MCF 10A (cell line): ENCODE data around the gene COL4A1. TPM values are rescaled to one million over a fixed set of nuclear protein-coding genes. Genes with fewer than 3 reads are reported as not detected.

Experiments used
- BruUV-seq: library from RNA; stranded (reverse); fragments of 400-500 nt; replicated peaks from 2 replicates; lab custom pipeline; 2021; lab: Mats Ljungman, UMichigan
- CTCF ChIA-PET: fragments of 300-600 bp; sonication (Branson Sonifier 250); formaldehyde crosslinking; extraction: SDS; loops from one replicate; lab custom pipeline; 2021; ENCODE audit warnings: antibody characterized with exemption, inconsistent platforms; lab: Yijun Ruan, JAX
- POLR2A ChIA-PET: fragments of 300-600, 350-650 bp; sonication (Branson Sonifier 250); formaldehyde crosslinking; extraction: SDS; loops from one replicate; lab custom pipeline; 2020; ENCODE audit warnings: antibody characterized with exemption, inconsistent platforms; lab: Yijun Ruan, JAX
- DNase-seq: peaks from one replicate; pipeline ENCODE4 v3.0.0-alpha.2; 2018; ENCODE audit not compliant: unreplicated experiment
- H3K27ac Mint-ChIP-seq: one replicate; pipeline ENCODE4 v1.8.0; 2022; ENCODE audit warnings: mild to moderate bottlenecking, low read depth, mixed read lengths; ENCODE audit not compliant: unreplicated experiment
- H3K27me3 Mint-ChIP-seq: one replicate; pipeline ENCODE4 v1.8.0; 2022; ENCODE audit warnings: mixed read lengths; ENCODE audit not compliant: insufficient read depth, unreplicated experiment
- H3K36me3 Mint-ChIP-seq: one replicate; pipeline ENCODE4 v1.8.0; 2022; ENCODE audit warnings: mild to moderate bottlenecking, moderate library complexity, mixed read lengths; ENCODE audit not compliant: insufficient read depth, unreplicated experiment
- H3K4me1 Mint-ChIP-seq: one replicate; pipeline ENCODE4 v1.8.0; 2022; ENCODE audit warnings: mixed read lengths; ENCODE audit not compliant: insufficient read depth, unreplicated experiment
- H3K4me3 Mint-ChIP-seq: one replicate; pipeline ENCODE4 v1.8.0; 2022; ENCODE audit warnings: mild to moderate bottlenecking, moderate library complexity, mixed read lengths; ENCODE audit not compliant: unreplicated experiment
- H3K9me3 Mint-ChIP-seq: one replicate; pipeline ENCODE4 v1.8.0; 2022; ENCODE audit warnings: mixed read lengths; ENCODE audit not compliant: unreplicated experiment
- intact Hi-C: fragments of 100-400 bp; cut with micrococcal nuclease; formaldehyde crosslinking; loops from 2 replicates; pipeline ENCODE4 v1.14.1; 2022
- total RNA-seq: library from RNA; stranded (reverse); gene quantifications from 2 replicates; pipeline ENCODE4 v1.2.3, GENCODE V29; 2022
- TF ChIP-seq, protein P1 (sequence below): fragments of 200-600 bp; IDR thresholded peaks from one replicate; pipeline ENCODE4 v1.8.0; 2022; ENCODE audit warnings: antibody characterized with exemption, mild to moderate bottlenecking; ENCODE audit not compliant: unreplicated experiment

The COL4A1 gene
- total RNA-seq, 1 experiment from 2014 or later: 42.1 TPM

DNA sequence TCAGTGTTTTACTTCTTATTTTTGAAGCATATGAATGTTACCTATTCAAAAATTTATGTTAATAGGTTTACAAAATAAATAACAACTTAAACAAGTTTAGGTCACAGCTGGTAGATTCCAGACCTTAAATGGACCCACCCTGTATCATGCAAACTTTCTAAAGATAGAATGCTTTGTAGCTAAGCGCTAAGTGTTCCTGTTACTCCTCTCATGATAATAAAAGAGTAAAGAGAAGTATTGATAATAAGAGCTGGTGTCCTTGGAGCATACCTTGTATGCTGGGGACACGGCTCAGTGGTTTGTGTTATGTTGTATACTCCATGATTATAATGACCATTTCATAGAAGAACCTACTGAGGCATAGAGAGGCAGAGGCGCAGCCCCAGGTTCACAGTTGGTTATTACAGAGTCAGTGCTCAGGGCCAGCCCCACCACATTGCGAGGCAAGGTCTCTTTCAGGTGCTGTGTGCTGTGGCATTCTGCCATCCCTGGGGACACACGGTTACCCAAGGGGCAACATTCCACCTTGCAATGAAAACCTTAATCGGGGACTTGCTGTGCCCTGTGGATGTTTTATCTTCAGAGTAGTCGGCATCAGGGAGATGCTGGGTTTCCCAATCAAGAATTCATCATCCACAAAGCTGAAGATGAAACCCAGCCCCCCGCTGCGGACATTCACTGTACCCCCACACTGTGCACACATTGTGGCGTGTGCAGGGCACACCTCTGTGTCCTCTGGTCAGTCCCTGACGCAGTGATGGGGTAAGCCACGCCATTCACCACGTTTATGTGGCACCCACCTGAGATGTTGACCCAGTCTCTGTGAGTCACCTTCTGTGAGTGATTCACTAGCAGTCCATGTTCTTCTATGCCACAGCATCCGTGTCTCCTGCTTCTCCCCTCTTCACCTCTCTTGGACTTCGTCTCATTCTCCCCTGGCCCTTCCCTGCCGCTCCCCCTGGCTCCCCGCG lies 186.7 kb downstream of the COL4A1 start:
- CTCF ChIA-PET: interaction anchor here (1.7 kb wide), 1 partner anchor 10 kb away, joined by 7 read pairs; no protein-coding TSS in a partner anchor
- Mint-ChIP-seq H3K27ac (peak overlapping the region; percentile 8), H3K4me1 (peaks cover 16% of the 10 kb centered on the region), H3K9me3 (no peaks in the 10 kb centered on the region), H3K36me3 (no peaks in the 10 kb centered on the region), H3K27me3 (no peaks in the 10 kb centered on the region), H3K4me3 (no peak overlapping the region)
- intact Hi-C loops: no loop called here
- peak; percentile 71 for DNase-seq
- TF ChIP-seq, protein P1, sequence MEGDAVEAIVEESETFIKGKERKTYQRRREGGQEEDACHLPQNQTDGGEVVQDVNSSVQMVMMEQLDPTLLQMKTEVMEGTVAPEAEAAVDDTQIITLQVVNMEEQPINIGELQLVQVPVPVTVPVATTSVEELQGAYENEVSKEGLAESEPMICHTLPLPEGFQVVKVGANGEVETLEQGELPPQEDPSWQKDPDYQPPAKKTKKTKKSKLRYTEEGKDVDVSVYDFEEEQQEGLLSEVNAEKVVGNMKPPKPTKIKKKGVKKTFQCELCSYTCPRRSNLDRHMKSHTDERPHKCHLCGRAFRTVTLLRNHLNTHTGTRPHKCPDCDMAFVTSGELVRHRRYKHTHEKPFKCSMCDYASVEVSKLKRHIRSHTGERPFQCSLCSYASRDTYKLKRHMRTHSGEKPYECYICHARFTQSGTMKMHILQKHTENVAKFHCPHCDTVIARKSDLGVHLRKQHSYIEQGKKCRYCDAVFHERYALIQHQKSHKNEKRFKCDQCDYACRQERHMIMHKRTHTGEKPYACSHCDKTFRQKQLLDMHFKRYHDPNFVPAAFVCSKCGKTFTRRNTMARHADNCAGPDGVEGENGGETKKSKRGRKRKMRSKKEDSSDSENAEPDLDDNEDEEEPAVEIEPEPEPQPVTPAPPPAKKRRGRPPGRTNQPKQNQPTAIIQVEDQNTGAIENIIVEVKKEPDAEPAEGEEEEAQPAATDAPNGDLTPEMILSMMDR: no peak
- POLR2A ChIA-PET: interaction anchor here (0.6 to 0.7 kb wide), 4 partner anchors 10 to 340 kb away, joined by 3 to 4 read pairs (median 3); no protein-coding TSS in a partner anchor
- BruUV-seq: no TSS peak

DNA sequence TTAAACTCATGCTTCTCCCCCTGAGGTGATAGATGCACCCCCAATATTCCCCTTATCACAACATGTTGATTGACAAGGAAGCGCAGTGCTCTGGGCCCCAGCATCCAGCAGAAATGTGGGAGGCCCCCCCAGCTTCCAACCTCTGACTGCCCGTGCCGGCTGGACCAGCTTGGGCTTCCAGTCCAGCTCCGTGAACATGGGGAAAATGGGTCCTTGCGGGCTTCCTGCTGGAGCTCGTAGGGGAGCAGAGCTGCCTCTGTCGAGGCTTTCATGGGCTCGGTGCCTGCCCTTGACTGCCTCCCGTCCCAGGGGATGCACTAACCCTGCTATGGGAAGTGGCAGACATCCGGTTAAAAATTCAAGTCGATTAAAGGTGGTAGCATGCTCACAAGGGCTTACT lies 188.9 kb downstream of the COL4A1 start:
- Mint-ChIP-seq H3K9me3 (no peaks in the 10 kb centered on the region), H3K27me3 (no peaks in the 10 kb centered on the region), H3K4me1 (peaks cover 27% of the 10 kb centered on the region), H3K27ac (no peak overlapping the region), H3K36me3 (no peaks in the 10 kb centered on the region), H3K4me3 (no peak overlapping the region)
- TF ChIP-seq, protein P1: no peak
- intact Hi-C loops: no loop called here
- ChIA-PET POLR2A (interaction anchor here (0.7 kb wide), 1 partner anchor 47 kb away, joined by 3 read pairs; no protein-coding TSS in a partner anchor), CTCF (interaction anchor here (1.7 kb wide), 1 partner anchor 8 kb away, joined by 7 read pairs; no protein-coding TSS in a partner anchor)
- BruUV-seq: no TSS peak
- DNase-seq: no peak

DNA sequence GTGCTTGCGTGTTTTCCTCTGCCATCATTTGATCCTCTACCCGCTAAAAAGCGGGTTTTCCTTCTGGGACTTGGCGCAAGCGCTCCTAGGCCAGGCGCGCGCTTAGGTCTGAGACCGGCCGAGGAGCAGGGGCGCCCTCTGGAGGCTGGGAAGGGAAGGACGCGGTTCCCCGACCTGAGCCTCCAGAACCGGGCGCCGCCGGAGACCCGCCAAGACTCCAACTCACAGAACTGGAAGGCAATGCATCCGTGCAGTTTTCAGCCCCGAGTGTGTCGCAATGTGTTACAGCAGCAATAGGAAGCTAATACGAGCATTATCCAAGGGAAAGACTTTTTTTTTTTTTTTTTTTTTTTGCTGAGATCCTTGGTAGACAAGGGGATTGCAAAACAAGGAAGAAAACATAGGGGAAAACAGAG lies 190.9 kb downstream of the COL4A1 start:
- ChIA-PET POLR2A (interaction anchor here (0.6 to 1.4 kb wide), 2 partner anchors 9 to 331 kb away, joined by 3 to 4 read pairs; no protein-coding TSS in a partner anchor), CTCF (interaction anchor here (0.7 to 1.1 kb wide), 3 partner anchors 8 to 448 kb away, joined by 3 to 4 read pairs (median 3); no protein-coding TSS in a partner anchor)
- Mint-ChIP-seq H3K4me3 (no peak overlapping the region), H3K36me3 (no peaks in the 10 kb centered on the region), H3K4me1 (peaks cover 23% of the 10 kb centered on the region), H3K27ac (no peak overlapping the region), H3K9me3 (no peaks in the 10 kb centered on the region), H3K27me3 (no peaks in the 10 kb centered on the region)
- intact Hi-C loops: no loop called here
- DNase-seq: no peak
- no TSS peak for BruUV-seq
- TF ChIP-seq, protein P1: peak; percentile 41

DNA sequence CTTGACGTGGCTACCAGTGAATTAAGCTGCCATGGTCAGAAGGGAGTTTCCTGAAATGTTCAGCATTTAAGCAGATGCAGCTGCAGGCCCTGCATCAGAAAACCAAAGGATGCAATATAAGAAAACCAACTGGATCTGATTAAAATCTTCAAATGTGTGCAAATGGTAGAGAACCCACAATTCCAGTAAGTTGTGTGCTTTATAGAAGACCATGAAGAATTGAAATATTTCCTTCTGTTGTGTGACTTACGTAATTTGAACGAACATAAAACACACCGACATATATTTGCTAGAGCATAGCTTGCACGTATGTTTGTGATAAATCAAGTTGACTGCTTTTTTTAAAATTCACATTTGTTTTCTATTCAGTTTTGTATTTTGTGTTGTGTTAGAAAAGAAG lies 191.4 kb downstream of the COL4A1 start:
- intact Hi-C loops: no loop called here
- Mint-ChIP-seq H3K27me3 (no peaks in the 10 kb centered on the region), H3K4me3 (no peak overlapping the region), H3K9me3 (no peaks in the 10 kb centered on the region), H3K27ac (no peak overlapping the region), H3K4me1 (peaks cover 19% of the 10 kb centered on the region), H3K36me3 (no peaks in the 10 kb centered on the region)
- BruUV-seq: no TSS peak
- DNase-seq: no peak
- ChIA-PET POLR2A (interaction anchor here (1.4 kb wide), 1 partner anchor 10 kb away, joined by 3 read pairs; no protein-coding TSS in a partner anchor), CTCF (interaction anchor here (0.7 kb wide), 1 partner anchor 447 kb away, joined by 3 read pairs; no protein-coding TSS in a partner anchor)
- TF ChIP-seq, protein P1: no peak
